ENCODE data around the gene FOXI3.

The FOXI3 gene

DNA sequence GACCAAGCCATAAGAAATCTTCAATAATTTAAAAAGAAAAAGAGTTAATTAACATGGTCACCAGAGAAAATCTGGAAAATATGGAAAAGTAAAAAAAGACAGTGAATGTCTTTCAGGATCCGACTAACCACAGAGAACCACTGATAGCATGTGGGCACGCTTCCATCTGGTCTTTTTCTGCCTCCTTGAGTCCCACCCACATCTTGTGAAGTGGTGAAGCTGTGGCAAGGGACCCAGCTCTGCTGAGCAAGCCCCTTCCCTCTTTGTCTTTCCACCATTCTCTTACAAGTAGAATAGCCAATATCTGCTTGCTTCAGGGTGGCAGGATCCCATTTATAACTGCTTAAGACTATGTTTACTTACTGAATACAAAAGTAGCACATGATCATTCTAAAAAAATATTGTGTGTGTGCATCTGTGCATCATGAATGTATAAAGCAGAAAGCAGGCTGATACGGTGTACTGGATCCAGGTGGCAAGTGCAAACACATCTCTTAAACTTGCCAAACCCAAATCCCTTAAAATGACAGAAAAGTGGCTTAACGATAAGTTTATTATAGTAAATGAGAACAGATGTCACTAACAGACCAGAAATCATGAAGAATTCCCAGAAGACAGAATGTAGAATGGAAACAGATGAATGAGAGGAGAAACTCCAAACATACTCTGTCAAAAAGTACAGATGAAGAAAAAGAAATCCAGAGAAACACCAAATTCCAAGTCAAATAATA lies 52.3 kb downstream of the FOXI3 start:
- no peak for DNase-seq (ENCODE audit: low read depth)
- TF ChIP-seq, protein P1, sequence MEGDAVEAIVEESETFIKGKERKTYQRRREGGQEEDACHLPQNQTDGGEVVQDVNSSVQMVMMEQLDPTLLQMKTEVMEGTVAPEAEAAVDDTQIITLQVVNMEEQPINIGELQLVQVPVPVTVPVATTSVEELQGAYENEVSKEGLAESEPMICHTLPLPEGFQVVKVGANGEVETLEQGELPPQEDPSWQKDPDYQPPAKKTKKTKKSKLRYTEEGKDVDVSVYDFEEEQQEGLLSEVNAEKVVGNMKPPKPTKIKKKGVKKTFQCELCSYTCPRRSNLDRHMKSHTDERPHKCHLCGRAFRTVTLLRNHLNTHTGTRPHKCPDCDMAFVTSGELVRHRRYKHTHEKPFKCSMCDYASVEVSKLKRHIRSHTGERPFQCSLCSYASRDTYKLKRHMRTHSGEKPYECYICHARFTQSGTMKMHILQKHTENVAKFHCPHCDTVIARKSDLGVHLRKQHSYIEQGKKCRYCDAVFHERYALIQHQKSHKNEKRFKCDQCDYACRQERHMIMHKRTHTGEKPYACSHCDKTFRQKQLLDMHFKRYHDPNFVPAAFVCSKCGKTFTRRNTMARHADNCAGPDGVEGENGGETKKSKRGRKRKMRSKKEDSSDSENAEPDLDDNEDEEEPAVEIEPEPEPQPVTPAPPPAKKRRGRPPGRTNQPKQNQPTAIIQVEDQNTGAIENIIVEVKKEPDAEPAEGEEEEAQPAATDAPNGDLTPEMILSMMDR (IDR thresholded peaks at IDR 0.05; ENCODE audit: control insufficient read depth, insufficient read depth, low read depth, low read length, missing control alignments) = no peak

DNA sequence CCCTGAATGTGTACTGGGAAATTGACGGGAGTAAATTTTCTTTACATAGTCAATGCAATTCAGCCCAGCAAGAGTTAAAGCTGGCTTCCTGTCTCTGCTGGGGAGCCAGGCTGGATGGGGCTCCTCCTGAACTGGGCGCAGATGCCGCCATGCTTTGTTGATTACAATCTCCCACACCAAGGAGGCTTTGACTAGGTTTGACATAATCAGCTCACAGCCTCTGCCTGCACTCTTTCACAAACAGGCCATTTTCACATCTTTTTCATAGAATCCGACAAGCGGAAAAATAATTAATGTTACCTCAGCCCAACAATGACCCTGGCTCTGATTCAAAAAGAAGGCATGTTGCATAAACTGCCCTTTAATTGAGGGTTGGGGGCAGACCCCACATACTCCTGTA lies 54.3 kb downstream of the FOXI3 start:
- H3K4me3 ChIP-seq (ENCODE audit: control insufficient read depth, low read depth, low read length) = no peak overlapping the region
- TF ChIP-seq, protein P1 (IDR thresholded peaks at IDR 0.05; ENCODE audit: control insufficient read depth, insufficient read depth, low read depth, low read length, missing control alignments) = no peak
- no peak for DNase-seq (ENCODE audit: low read depth)

More for the DNA sequence above, 52.3 kb downstream of the FOXI3 start:
- no peak overlapping the region for H3K4me3 ChIP-seq (ENCODE audit: control insufficient read depth, low read depth, low read length)
